NCI-H187 (cell line): ENCODE measurements around the gene GRK1.
"Not testable (repeated sequence)": the region's sequence is repeated elsewhere in the genome, so short reads cannot be mapped to it uniquely, and the experiment has no call there.

Experiments used
- DNase-seq, 2 experiments: peaks; one replicate each; lab custom pipeline; 2025; lab: John Stamatoyannopoulos, UW

GRK1 gene

DNA sequence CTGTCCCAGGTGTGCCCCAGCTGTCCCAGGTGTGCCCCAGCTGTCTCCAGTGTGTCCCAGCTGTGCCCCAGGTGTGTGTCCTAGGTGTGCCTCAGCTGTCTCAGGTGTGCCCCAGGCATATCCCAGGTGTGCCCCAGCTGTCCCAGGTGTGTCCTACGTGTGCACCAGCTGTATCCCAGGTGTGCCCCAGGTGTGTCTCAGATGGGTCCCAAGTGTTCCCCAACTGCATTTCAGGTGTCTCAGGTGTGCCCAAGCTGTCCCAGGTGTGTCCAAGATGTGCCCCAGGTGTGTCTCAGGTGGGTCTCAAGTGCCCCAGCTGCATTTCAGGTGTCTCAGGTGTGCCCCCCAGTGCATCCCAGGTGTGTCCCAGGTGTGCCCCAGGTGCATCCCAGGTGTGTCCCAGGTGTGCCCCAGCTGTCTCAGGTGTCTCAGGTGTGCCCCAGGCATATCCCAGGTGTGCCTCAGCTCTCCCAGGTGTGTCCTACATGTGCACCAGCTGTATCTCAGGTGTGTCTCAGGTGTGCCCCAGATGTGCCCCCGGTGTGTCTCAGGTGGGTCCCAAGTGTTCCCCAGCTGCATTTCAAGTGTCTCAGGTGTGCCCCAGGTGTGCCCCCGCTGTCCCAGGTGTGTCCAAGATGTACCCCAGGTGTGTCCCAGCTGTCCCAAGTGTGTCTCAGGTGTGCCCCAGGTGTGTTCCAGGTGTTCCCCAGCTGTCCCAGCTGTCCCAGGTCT lies 1.3 kb upstream of the GRK1 start:
- DNase-seq, result no peak

DNA sequence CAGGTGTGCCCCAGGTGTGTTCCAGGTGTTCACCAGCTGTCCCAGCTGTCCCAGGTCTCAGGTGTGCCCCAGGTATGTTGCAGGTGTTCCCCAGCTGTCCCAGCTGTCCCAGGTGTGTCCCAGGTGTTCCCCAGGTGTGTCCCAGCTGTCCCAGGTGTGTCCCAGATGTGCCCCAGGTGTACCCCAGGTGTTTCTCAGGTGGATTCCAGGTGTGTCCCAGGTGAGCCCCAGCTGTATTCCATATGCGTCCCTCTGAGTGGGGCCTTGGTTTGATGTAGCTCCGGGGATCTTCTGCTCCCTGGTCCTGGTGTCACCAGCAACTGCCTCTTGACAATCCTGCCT lies 719 bp upstream of the GRK1 start:
- no peak for DNase-seq

DNA sequence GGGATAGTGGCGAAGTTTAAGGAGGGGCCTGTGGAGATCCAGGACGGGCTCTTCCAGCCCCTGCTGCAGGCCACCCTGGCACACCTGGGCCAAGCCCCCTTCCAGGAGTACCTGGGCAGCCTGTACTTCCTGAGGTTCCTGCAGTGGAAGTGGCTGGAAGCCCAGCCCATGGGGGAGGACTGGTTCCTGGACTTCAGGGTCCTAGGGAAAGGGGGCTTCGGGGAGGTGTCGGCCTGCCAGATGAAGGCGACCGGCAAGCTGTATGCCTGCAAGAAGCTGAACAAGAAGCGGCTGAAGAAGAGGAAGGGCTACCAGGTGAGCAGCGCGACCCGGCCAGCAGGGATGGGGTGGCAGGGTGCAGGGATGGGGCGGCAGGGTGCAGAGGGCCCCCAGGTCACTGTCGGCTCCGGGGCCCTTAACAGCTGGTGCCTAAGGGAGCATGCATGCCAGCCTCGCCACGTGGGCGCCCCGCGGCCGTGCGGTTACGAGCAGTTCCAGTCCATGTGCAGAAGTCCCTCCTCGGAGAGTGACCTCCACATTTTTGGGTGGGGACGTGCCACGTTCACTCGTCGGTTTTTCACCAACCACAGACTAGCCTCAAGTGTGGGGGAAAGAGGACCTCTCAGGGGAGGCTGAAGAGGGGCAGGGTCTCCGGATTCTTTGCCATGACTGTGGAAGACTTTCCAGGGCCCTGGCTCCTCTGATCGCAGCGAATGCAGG lies 912 bp downstream of the GRK1 start:
- no peak for DNase-seq

DNA sequence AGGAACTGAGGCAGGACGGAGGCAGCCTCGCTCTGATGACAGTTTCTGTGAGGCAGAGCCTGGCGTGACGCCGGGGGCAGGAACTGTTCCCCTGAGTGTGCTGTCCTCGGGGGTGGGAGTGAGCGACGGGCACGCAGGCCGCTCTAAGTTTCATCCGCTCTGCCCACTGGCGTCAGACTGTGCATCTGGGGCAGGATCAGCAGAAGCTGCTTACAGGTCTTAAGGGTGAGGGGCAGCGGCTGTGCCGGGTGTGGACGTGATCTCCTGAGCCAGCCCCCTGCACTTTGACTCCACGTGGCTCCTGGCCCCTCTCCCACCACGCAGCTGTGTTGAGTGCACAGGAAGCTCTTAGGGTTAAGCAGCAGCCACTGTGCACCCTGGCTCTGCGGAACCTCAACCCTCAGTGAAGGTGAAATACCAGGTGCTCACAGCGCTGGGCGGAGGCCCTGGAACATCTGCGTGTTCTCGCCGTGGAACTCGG lies 1.5 kb downstream of the GRK1 start:
- DNase-seq, result no peak

DNA sequence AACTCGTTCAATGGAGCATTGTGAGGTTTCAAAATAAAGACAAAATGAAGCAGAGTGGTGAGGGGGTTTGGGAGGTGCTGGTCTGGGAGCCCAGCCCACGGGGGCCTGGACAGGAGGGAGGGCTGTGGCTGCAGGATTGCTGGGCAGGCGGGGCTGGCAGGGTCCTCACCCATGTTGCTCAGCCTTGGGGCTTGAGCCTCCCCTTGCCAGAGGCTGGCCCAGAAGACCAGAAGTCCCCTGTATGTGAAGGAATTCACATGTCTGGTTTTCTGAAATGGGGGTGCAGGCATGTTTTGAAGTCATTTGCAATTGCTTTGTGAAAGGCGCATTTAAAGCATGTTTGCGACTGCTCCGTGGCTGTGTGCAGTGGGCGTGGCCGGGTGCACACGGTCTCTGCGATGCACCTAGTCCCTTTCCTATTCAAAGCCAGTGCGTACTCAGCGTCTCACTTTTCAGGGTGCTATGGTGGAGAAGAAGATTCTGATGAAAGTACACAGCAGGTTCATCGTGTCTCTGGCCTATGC lies 2.3 kb downstream of the GRK1 start:
- DNase-seq, result no peak

DNA sequence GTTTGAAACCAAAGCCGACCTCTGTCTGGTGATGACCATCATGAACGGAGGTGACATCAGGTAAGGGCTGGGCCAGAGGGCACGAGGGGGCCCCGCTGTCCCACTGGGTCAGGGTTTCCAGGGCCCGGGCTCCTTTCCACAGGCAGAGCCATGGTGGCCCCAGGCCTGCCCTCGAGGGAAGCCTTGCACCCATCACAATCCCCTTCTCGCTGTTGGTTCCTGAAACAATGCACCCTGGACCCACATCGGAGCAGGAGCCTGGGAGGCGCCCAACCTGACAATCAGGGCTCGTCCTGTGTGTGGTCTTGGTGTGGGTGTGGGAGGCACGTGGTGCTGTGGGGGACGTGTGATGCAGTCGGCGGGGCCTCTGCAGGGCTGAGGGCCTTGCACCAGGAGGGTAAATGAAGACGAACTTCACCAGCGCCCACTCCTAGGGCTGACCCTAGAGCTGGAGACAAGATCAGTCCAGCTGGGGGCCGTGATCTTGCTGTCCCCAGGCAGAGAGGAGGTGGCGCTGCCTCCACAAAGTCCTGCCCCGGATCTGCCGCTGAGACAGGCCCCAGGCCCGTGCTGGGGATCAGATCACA lies 2.8 kb downstream of the GRK1 start:
- no peak for DNase-seq

DNA sequence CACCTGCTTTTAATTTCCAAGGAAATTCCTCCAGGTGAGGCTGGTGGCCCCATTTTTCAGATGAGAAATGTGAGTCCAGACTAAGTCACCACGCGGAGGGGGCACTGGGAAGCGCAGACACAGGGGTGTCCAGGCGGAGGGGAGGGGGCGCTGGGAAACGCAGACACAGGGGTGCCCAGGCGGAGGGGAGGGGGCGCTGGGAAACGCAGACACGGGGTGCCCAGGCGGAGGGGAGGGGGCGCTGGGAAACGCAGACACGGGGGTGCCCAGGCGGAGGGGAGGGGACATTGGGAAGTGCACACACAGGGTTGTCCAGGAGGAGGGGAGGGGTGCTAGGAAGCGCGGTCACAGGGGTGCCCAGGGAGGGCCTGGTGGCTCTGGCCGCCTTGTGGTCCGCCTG lies 3.5 kb downstream of the GRK1 start:
- no peak for DNase-seq

DNA sequence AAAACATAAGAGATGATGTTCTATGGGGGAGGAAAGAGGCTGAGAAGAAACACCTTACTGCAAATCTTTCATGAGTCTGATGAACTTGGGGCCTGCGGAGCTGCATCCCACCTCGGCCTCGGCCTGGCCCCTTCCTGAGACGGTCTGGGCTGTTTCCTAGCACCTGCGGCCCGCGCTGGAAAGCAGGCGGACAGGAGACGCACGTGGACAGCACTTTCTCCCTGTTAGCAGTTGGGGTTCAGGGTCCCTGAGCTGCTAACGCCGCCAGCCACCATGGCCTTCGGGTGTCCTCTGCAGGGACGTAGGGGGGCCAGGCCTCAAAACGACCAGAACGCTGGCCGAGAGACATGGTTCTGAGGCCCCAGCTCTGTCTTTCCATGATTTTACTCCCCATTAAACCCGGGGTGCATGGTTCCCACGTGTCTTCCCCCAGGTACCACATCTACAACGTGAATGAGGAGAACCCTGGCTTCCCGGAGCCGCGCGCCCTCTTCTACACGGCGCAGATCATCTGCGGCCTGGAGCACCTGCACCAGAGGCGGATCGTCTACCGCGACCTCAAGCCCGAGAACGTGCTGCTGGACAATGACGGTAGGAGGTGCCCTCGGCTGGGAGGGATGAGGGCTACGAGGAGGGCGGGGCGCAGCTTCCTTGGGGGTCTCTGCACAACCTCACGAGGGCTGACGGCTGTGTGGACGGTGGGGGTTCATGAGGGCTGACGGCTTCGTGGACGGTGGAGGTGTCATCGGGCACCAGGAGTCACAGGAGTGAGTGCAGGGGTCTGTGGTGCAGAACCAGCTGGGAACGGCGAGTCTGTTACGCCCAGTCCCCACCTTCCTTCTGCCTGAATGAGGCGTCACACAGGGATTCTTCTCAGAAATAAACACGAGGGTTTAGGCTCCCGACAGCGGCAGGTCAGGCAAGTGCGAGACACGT lies 4.3 kb downstream of the GRK1 start:
- DNase-seq, result no peak

DNA sequence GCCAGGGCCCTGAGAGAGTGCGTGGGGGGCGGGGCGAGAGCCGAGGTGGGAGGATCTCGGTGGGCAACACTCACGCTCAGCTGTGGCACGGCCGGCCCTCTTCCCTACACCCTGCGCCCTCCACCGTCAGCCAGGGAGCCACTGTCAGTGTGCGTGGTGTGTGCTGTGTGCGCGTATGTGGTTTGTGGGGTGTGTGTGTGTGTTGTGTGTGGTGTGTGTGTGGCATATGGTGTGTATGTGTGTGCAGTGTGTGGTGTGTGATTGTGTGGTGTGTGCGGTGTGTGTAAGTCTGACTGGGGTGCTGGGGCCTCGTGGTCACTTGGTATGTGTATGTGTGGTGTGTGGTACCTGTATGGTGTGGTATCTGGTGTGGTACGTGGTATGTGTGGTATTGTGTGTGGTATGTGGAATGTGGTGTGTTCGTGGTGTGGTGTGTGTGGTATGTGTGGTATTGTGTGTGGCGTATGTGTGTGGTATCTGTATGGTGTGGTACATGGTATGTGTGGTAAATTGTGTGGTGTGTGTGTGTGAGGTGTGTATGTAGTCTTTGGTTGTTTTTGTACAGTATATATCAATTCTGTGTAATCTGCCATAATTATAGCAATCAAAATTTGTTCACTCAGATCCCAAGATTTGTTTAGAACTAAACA lies 5.1 kb downstream of the GRK1 start:
- no peak for DNase-seq

DNA sequence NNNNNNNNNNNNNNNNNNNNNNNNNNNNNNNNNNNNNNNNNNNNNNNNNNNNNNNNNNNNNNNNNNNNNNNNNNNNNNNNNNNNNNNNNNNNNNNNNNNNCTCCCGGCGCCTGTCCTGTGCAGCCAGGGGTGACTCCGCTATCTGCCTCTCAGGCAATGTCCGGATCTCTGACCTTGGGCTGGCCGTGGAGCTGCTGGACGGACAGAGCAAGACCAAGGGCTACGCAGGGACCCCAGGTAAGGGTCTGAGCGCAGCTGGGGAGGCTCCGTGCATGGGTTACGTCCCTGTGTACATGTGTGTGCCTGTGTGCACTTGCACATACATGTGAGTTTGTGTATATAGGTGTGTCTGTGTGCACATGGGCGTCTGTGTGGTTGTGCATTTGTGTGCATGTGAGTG lies 55.9 kb downstream of the GRK1 start:
- DNase-seq, result no peak

DNA sequence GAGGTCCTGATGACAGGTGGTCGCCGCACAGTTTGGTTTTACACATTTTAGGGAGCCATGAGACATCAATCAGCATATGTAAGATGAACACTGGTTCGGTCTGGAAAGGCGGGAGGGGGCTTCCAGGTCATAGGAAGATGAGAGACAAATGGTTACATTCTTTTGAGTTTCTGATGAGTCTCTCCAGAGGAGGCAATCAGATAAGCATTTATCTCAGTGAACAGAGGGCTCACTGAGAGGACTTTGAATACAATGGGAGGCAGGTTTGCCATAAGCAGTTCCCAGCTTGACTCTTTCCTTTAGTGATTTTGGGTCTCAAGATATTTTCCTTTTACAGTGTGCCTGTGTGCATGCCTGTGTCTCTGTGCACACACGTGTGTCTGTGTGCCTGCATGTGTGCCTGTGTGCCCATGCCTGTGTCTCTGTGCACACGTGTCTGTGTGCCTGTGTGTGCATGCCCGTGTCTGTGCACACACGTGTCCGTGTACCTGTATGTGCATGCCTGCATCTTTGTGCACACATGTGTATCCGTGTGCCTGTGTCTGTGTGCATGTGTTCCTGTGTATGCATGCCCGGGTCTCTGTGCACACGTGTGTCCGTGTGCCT lies 56.5 kb downstream of the GRK1 start:
- no peak for DNase-seq

DNA sequence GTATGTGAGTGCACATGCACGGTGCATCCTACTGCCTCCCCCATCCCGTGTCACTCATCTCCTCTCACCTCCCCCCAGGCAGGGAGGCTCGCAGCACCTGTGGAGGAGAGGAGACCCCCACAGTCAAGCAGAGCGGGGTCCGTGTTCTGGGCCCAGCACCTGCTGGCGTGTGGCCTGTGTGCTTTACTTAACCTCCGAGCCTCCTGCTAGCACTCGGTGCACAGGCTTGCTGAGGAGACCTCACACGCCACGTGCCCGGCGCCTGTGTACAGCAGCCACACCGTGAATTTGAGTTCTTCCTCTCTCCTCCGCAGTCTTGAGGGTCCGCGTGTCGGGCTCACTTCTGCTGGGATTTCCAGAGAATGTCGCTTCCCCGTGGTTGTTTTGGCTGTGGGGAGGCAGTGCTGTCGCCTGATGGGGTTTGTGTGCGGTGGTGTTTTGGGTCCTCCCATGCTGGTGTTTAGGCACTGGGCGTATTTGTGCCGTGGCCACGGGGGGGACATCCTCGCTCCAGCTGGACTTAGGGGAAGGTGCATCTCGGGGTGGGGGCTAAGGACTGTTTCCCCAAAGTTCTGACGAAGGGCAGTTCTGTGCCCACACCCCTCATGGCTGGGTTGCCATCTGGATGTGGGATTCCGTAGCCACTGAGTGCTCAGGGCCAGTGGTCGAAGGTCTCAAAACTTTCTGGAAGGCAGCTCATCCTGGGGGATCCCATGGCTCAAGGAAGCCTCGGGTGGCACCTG lies 57.2 kb downstream of the GRK1 start:
- DNase-seq, result no peak

DNA sequence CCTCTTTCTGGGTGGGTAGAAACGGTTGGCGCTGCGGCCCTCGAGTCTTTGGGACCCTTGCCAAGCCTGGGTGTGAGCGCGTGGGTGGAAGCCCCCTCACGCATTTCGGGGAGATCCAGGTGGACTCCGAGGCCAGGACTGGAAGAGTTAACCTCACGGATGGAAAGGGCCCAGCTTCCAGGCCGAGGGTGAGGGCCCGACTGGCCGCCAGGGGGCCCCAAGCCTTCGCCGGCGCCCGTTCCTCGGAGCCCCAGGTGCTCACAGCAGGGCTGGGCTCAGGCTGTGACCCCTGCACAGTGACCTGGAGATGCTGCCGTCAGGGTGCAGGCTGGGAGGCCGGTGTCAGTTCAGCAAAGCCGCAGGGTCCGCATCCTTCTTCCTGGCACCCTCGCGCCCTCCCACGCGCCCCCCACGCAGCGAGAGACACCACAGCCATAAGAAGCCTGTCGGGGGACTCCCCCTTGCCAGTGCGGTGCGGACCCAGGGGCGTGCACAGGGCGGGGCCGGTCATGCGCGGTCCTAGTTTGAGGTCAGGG lies 57.8 kb downstream of the GRK1 start:
- peak; percentile 70 to 74 for DNase-seq

DNA sequence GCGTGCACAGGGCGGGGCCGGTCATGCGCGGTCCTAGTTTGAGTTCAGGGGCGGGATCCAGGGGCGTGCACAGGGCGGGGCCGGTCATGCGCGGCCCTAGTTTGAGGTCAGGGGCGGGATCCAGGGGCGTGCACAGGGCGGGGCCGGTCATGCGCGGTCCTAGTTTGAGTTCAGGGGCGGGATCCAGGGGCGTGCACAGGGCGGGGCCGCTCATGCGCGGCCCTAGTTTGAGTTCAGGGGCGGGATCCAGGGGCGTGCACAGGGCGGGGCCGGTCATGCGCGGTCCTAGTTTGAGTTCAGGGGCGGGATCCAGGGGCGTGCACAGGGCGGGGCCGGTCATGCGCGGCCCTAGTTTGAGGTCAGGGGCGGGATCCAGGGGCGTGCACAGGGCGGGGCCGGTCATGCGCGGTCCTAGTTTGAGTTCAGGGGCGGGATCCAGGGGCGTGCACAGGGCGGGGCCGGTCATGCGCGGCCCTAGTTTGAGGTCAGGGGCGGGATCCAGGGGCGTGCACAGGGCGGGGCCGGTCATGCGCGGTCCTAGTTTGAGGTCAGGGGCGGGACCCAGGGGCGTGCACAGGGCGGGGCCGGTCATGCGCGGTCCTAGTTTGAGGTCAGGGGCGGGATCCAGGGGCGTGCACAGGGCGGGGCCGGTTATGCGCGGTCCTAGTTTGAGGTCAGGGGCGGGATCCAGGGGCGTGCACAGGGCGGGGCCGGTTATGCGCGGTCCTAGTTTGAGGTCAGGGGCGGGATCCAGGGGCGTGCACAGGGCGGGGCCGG lies 58.5 kb downstream of the GRK1 start:
- DNase-seq, result not testable (repeated sequence)

DNA sequence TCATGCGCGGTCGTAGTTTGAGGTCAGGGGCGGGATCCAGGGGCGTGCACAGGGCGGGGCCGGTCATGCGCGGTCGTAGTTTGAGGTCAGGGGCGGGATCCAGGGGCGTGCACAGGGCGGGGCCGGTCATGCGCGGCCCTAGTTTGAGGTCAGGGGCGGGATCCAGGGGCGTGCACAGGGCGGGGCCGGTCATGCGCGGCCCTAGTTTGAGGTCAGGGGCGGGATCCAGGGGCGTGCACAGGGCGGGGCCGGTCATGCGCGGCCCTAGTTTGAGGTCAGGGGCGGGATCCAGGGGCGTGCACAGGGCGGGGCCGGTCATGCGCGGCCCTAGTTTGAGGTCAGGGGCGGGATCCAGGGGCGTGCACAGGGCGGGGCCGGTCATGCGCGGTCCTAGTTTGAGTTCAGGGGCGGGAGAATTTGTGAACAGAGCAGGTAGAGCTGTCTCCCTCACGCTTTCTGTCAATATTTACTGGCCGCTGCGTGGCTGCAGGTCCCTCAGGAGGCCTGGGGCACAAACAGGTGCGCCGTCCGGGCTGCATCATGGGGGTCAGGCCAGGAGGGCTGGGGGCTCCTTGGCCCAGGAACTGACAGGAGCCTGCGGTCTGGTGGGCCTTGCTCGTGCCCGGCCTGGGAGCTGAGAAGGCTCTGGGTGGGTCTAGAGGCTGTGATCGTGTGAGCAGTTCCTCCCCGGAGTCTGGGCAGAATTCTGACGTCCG lies 59.2 kb downstream of the GRK1 start:
- DNase-seq, result not testable (repeated sequence)

DNA sequence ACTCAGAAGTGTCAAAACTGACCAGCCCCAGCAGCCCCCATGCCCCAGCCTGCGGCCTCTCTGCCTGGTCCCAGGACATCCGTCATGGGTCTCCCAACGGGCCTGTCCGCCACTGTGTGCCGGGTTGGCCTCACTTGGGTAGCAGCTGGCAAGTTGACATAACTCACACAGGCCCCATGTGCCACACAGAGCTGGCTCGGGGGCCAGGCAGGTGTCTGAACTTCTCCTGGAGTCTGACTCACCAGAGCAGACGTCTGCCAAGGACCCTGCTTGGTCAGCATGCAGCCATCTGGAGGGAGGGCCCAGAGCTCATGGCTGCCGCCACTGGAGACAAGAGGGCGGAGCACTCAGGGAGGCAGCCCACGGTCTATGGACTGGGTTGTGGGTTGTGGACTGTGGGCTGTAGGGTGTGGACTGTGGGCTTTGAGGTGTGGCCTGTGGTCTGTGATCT lies 60.0 kb downstream of the GRK1 start:
- DNase-seq, result no peak

DNA sequence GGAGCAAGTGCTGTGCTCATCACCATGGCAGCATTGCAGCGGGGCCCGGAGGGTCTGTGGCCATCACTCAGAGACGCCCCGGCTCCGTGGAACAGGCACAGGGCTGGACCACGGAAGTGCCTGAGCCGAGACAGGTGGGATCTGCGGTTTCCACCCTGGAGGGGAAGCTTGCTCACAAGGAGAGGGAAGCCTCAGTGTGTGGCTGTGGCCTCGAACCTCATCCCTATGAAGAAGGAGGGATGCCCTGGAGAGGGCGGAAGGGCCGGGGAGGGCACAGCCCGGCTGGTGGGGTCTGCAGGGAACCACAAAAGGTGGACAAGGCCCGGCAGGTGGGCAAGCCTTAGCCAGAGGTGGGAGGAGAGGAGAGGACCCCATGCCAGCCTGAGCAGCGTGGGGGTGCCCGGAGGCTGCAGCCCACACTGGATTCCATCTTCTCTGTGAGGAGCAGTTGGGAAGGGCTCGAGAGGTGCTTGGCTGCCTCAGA lies 61.6 kb downstream of the GRK1 start:
- DNase-seq, result no peak
